H1 (cell line): ENCODE measurements around the gene RHEB. TPM values are rescaled to one million over a fixed set of nuclear protein-coding genes. Genes with fewer than 3 reads are reported as not detected.

ENCODE experiments used
- CTCF ChIA-PET: fragments of 300-600 bp; sonication (Branson Sonifier 250); formaldehyde crosslinking; loops from one replicate; lab custom pipeline; 2021; ENCODE audit not compliant: partially characterized antibody; lab: Charles Lee
- POLR2A ChIA-PET: fragments of 300-600 bp; sonication (Branson Sonifier 250); formaldehyde crosslinking; loops from one replicate; lab custom pipeline; 2021; ENCODE audit warnings: inconsistent platforms; ENCODE audit not compliant: partially characterized antibody; lab: Charles Lee
- DNase-seq, 2 experiments: peaks; one replicate each; pipeline versions ENCODE4 v3.0.0 to v3.0.0-alpha.2; 2010 to 2022; ENCODE audit warnings: low spot score in 2 of 2, low read depth in 1 of 2, mixed read lengths in 1 of 2
- FAIRE-seq: peaks from 2 replicates; lab custom pipeline; 2011; peaks lifted over from hg19 to GRCh38; lab: Jason Lieb, UNC
- H2AFZ ChIP-seq: 2 replicates; pipeline ENCODE4 v1.8.1; 2012; ENCODE audit warnings: low read length, inconsistent platforms
- H2AK5ac ChIP-seq: 2 replicates; pipeline ENCODE4 v1.6.1; 2013; ENCODE audit warnings: low read depth, low read length
- H2BK120ac ChIP-seq: replicated peaks from 2 replicates; pipeline ENCODE3; 2013; ENCODE audit warnings: low read depth, low read length, inconsistent platforms
- H2BK12ac ChIP-seq: 2 replicates; pipeline ENCODE4 v1.6.1; 2013; ENCODE audit warnings: low read depth, low read length
- H2BK15ac ChIP-seq: 2 replicates; pipeline ENCODE4 v1.6.1; 2013; ENCODE audit warnings: low read length
- H2BK20ac ChIP-seq: 2 replicates; pipeline ENCODE4 v1.6.1; 2013; ENCODE audit warnings: low read length
- H2BK5ac ChIP-seq: 2 replicates; pipeline ENCODE4 v1.6.1; 2013; ENCODE audit warnings: low read depth, low read length
- H3K14ac ChIP-seq: 2 replicates; pipeline ENCODE4 v1.6.1; 2013; ENCODE audit warnings: inconsistent platforms; ENCODE audit not compliant: insufficient read length
- H3K18ac ChIP-seq: 2 replicates; pipeline ENCODE4 v1.6.1; 2013; ENCODE audit warnings: low read length; ENCODE audit errors: extremely low read depth
- H3K23ac ChIP-seq: 2 replicates; pipeline ENCODE4 v1.6.1; 2013; ENCODE audit warnings: inconsistent platforms; ENCODE audit not compliant: insufficient read length
- H3K23me2 ChIP-seq: 2 replicates; pipeline ENCODE4 v1.6.1; 2013; ENCODE audit warnings: low read depth, low read length
- H3K27ac ChIP-seq: 2 replicates; pipeline ENCODE4 v1.6.1; 2011; ENCODE audit warnings: low read depth, low read length, inconsistent platforms
- H3K27me3 ChIP-seq, 4 experiments: replicated peaks in 1 of 4; 1 replicate in 1 of 4; 2 replicates in 3 of 4; pipeline versions ENCODE4 v1.6.1 to v1.8.1; 2011 to 2013; ENCODE audit warnings: low read length in 3 of 4, mild to moderate bottlenecking in 3 of 4, inconsistent platforms in 2 of 4, mixed read lengths in 2 of 4, moderate library complexity in 1 of 4; ENCODE audit not compliant: control insufficient read depth in 3 of 4, insufficient read depth in 3 of 4; ENCODE audit errors: extremely low read depth in 1 of 4
- H3K36me3 ChIP-seq, 4 experiments: 2 replicates each; pipeline versions ENCODE4 v1.6.1 to v1.8.1; 2011 to 2013; ENCODE audit warnings: mild to moderate bottlenecking in 4 of 4, low read length in 3 of 4, moderate library complexity in 2 of 4, control low read depth in 1 of 4, inconsistent platforms in 1 of 4; ENCODE audit not compliant: insufficient read depth in 4 of 4, control insufficient read depth in 2 of 4
- H3K4ac ChIP-seq: replicated peaks from 2 replicates; pipeline ENCODE3; 2013; ENCODE audit warnings: low read length, low read depth, mixed read lengths, inconsistent platforms; ENCODE audit not compliant: insufficient read length
- H3K4me1 ChIP-seq, 4 experiments: replicated peaks in 1 of 4; 1 replicate in 1 of 4; 2 replicates in 3 of 4; pipeline versions ENCODE4 v1.6.1 to v1.8.1; 2011 to 2013; ENCODE audit warnings: low read length in 3 of 4, inconsistent platforms in 2 of 4, mixed read lengths in 1 of 4; ENCODE audit not compliant: insufficient read depth in 4 of 4, control insufficient read depth in 3 of 4
- H3K4me2 ChIP-seq, 2 experiments: 2 replicates each; pipeline versions ENCODE4 v1.6.1 to v1.8.1; 2011 to 2013; ENCODE audit warnings: low read depth in 2 of 2, low read length in 2 of 2, control low read depth in 1 of 2, inconsistent platforms in 1 of 2, mild to moderate bottlenecking in 1 of 2; ENCODE audit not compliant: insufficient read depth in 1 of 2
- H3K4me3 ChIP-seq, 4 experiments: fragments of 200-600, 300-600 bp in 1 of 4; sonication (generic), shearing (Covaris generic), sonication (Bioruptor Twin) in 1 of 4; 2 replicates each; pipeline versions ENCODE4 v1.5.1 to v1.8.1; 2011 to 2016; ENCODE audit warnings: low read length in 4 of 4, low read depth in 3 of 4, control low read depth in 2 of 4, inconsistent platforms in 2 of 4, mild to moderate bottlenecking in 2 of 4, mixed read lengths in 1 of 4, moderate library complexity in 1 of 4; ENCODE audit not compliant: insufficient read depth in 2 of 4; ENCODE audit errors: extremely low read depth in 1 of 4
- H3K56ac ChIP-seq: replicated peaks from 2 replicates; pipeline ENCODE3; 2013; ENCODE audit warnings: low read depth, mild to moderate bottlenecking, mixed read lengths, low read length, inconsistent platforms; ENCODE audit not compliant: insufficient read length
- H3K79me1 ChIP-seq: 2 replicates; pipeline ENCODE4 v1.6.1; 2013; ENCODE audit warnings: low read depth, low read length, control low read depth
- H3K79me2 ChIP-seq, 2 experiments: 2 replicates each; pipeline versions ENCODE4 v1.6.1 to v1.8.1; 2012 to 2013; ENCODE audit warnings: low read length in 2 of 2, mild to moderate bottlenecking in 2 of 2, inconsistent platforms in 1 of 2; ENCODE audit not compliant: insufficient read depth in 2 of 2, control insufficient read depth in 1 of 2
- H3K9ac ChIP-seq, 4 experiments: replicated peaks in 1 of 4; 1 replicate in 1 of 4; 2 replicates in 3 of 4; pipeline versions ENCODE4 v1.6.1 to v1.8.1; 2011 to 2013; ENCODE audit warnings: low read depth in 3 of 4, low read length in 3 of 4, control low read depth in 2 of 4, mild to moderate bottlenecking in 2 of 4, moderate library complexity in 2 of 4, inconsistent platforms in 1 of 4; ENCODE audit errors: extremely low read depth in 1 of 4
- H3K9me3 ChIP-seq, 2 experiments: 2 replicates each; pipeline versions ENCODE4 v1.6.1 to v1.8.1; 2012 to 2013; ENCODE audit warnings: mild to moderate bottlenecking in 2 of 2, moderate library complexity in 2 of 2, control low read depth in 1 of 2, inconsistent platforms in 1 of 2, low read depth in 1 of 2, low read length in 1 of 2, mixed read lengths in 1 of 2; ENCODE audit not compliant: insufficient read depth in 2 of 2
- H4K20me1 ChIP-seq, 2 experiments: replicated peaks in 1 of 2; 2 replicates each; pipeline versions ENCODE3 to v1.8.1; 2011 to 2013; ENCODE audit warnings: inconsistent platforms in 2 of 2, low read length in 2 of 2, mild to moderate bottlenecking in 1 of 2; ENCODE audit not compliant: insufficient read depth in 2 of 2, control insufficient read depth in 1 of 2
- H4K5ac ChIP-seq: 2 replicates; pipeline ENCODE4 v1.6.1; 2013; ENCODE audit warnings: low read length, low read depth, mixed read lengths, inconsistent platforms; ENCODE audit not compliant: insufficient read length
- H4K8ac ChIP-seq: 2 replicates; pipeline ENCODE4 v1.8.0; 2013; ENCODE audit warnings: mild to moderate bottlenecking, moderate library complexity, low read length, inconsistent platforms; ENCODE audit not compliant: insufficient read depth; ENCODE audit errors: extremely low read depth
- H4K91ac ChIP-seq: replicated peaks from 2 replicates; pipeline ENCODE3; 2013; ENCODE audit warnings: low read length, mixed read lengths, inconsistent platforms; ENCODE audit not compliant: insufficient read length
- BRCA1 ChIP-seq: IDR thresholded peaks from 2 replicates; pipeline ENCODE4 v1.6.1; 2012; ENCODE audit warnings: low read depth, low read length, improper control_type of control experiment
- YY1 ChIP-seq: IDR thresholded peaks from 2 replicates; pipeline ENCODE4 v1.6.1; 2011; ENCODE audit warnings: low read depth, mild to moderate bottlenecking, low read length
- WGBS, 2 experiments: shearing (Covaris generic) in 1 of 2; methylation state at CpG; one replicate each; pipeline versions ENCODE4 v1.1.6 to v1.1.7; 2013 to 2015; ENCODE audit warnings: low lambda C conversion rate in 2 of 2, mixed read lengths in 2 of 2, inconsistent platforms in 1 of 2, low coverage in 1 of 2, missing lambda C conversion rate in 1 of 2; ENCODE audit not compliant: insufficient replicate concordance in 2 of 2, insufficient coverage in 1 of 2, insufficient read length in 1 of 2; ENCODE audit errors: extremely low coverage in 1 of 2, missing lambda C conversion rate in 1 of 2; 5-methylcytosine and 5-hydroxymethylcytosine counted together
- polyA plus RNA-seq, 7 experiments: library from polyadenylated mRNA; depleted of rRNA in 3 of 7; stranded (reverse) in 5 of 7; unstranded in 2 of 7; fragments of >200 nt in 5 of 7; fragments of 200-250 nt in 2 of 7; gene quantifications; 1 replicate in 5 of 7; 2 replicates in 1 of 7; 4 replicates in 1 of 7; pipeline versions ENCODE4 v1.2.1 to v1.2.3, GENCODE V29; 2011 to 2013; ENCODE audit warnings: missing spikeins in 2 of 7, mixed read lengths in 2 of 7
- total RNA-seq: library from RNA; stranded (reverse); fragmentation: NEBNext Ultra II Directional; extraction: Animal tissue kit (Norgen Biotek cat#: 25700); gene quantifications from 2 replicates; pipeline ENCODE4 v1.2.1, GENCODE V29; 2021

RHEB gene
- total and polyA plus RNA-seq, 2 of the 8 experiments (the other 6 are each of a cell fraction or from before 2014, with no cell fraction given): 60.8 to 132 TPM

GRCh38 chr7:151484971-151485707 lies 34.6 kb downstream of the RHEB start:
- Histone ChIP-seq H3K14ac (no peak overlapping the region), H3K4me3 (no peak overlapping the region), H2BK120ac (no peak overlapping the region), H2AK5ac (no peak overlapping the region), H3K79me1 (peaks cover 8% of the 10 kb centered on the region; the same call in 1 of the 2 replicates), H3K4ac (no peak overlapping the region), H3K4me2 (no peak overlapping the region), H4K91ac (no peak overlapping the region), H3K18ac (no peak overlapping the region), H2BK15ac (no peak overlapping the region), H3K56ac (no peak overlapping the region), H2AFZ (no peak overlapping the region), H2BK5ac (no peak overlapping the region), H3K9me3 (no peaks in the 10 kb centered on the region), H4K20me1 (peaks cover 4 to 8% of the 10 kb centered on the region in 2 experiments), H4K8ac (no peak overlapping the region), H3K9ac (no peak overlapping the region), H3K27ac (no peak overlapping the region), H3K79me2 (peaks cover 0 to 65% of the 10 kb centered on the region in 2 experiments; a peak in 2 of 4 replicates), H3K36me3 (peaks cover 11 to 54% (median 34%) of the 10 kb centered on the region in 4 experiments), H3K23ac (no peak overlapping the region), H2BK20ac (no peak overlapping the region), H3K4me1 (no peaks in the 10 kb centered on the region), H2BK12ac (no peak overlapping the region), H4K5ac (no peak overlapping the region), H3K27me3 (no peaks in the 10 kb centered on the region), H3K23me2 (no peaks in the 10 kb centered on the region)
- no peak for DNase-seq
- FAIRE-seq: peak; percentile 24
- WGBS, 2 experiments: 87% methylated on average over 7 of the region's 7 CpGs; no CpG with 5 or more reads in 1 of the 2 experiments
- POLR2A ChIA-PET: interaction anchor here (0.5 to 1.3 kb wide), 2 partner anchors 24 to 193 kb away, joined by 3 read pairs; no protein-coding TSS in a partner anchor
- CTCF ChIA-PET: interaction anchor here (0.8 to 1.5 kb wide), 5 partner anchors 22 to 272 kb away, joined by 3 to 5 read pairs (median 3); no protein-coding TSS in a partner anchor
- TF ChIP-seq YY1 (no peak), BRCA1 (no peak)
